ENCODE data around the gene RPGRIP1.

Gene RPGRIP1

GRCh38 chr14:21320913-21321312 lies 41.0 kb downstream of the RPGRIP1 start:
- H3K4me3 ChIP-seq (ENCODE audit: low read depth, low read length) = no peak overlapping the region
- TF ChIP-seq, protein P1, sequence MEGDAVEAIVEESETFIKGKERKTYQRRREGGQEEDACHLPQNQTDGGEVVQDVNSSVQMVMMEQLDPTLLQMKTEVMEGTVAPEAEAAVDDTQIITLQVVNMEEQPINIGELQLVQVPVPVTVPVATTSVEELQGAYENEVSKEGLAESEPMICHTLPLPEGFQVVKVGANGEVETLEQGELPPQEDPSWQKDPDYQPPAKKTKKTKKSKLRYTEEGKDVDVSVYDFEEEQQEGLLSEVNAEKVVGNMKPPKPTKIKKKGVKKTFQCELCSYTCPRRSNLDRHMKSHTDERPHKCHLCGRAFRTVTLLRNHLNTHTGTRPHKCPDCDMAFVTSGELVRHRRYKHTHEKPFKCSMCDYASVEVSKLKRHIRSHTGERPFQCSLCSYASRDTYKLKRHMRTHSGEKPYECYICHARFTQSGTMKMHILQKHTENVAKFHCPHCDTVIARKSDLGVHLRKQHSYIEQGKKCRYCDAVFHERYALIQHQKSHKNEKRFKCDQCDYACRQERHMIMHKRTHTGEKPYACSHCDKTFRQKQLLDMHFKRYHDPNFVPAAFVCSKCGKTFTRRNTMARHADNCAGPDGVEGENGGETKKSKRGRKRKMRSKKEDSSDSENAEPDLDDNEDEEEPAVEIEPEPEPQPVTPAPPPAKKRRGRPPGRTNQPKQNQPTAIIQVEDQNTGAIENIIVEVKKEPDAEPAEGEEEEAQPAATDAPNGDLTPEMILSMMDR (IDR thresholded peaks at IDR 0.05; ENCODE audit: borderline replicate concordance, insufficient read depth, low read depth, low read length) = no peak

DNA sequence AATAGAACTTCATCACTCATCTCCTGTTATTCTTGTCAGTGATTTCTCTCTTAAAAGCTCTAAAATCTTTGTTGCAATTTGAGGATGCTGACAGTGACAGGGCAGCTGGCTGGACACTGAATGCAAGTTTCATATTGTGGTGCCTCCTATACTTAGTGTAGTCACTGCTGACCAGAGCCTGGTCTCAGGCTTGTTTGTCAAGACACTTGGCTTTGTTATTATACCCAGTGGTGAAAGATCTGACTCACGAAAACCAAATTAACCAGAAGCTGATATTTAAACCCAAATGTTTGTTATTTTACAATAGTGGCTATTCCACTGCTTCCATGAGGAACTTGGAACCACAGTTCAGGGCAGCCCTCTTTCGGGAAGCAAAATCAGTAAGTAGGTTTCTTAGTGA lies 42.8 kb downstream of the RPGRIP1 start:
- TF ChIP-seq, protein P1 (IDR thresholded peaks at IDR 0.05; ENCODE audit: borderline replicate concordance, insufficient read depth, low read depth, low read length) = no peak
- H3K4me3 ChIP-seq (ENCODE audit: low read depth, low read length) = no peak overlapping the region

DNA sequence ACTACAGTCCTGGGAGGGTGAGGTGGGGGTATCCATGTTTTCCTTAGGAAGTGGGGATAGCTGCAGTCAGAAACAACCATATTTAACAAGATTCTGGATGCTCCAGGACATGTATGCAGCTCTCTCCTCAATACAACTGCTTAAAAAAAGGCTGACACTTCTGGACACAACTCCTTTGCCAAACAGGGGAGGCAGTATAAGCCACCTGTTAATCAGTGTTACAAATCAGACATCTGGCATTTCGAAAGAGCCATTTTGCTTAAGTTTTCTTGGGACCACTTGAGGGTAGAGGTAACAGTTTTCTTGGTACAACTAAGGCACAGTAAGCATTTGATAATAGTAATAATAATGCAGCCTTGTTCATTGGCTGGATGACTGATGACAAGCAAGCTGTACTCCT lies 47.1 kb downstream of the RPGRIP1 start:
- TF ChIP-seq, protein P1 (IDR thresholded peaks at IDR 0.05; ENCODE audit: borderline replicate concordance, insufficient read depth, low read depth, low read length) = no peak
- no peak overlapping the region for H3K4me3 ChIP-seq (ENCODE audit: low read depth, low read length)

Measured in GM12875 (cell line).